Pericardium fibroblast (primary cell): ENCODE measurements around the gene DES. TPM values are rescaled to one million over a fixed set of nuclear protein-coding genes. Genes with fewer than 3 reads are reported as not detected.

Source experiments
- total RNA-seq: library from RNA; depleted of rRNA; stranded (reverse); fragments of >200 nt; gene quantifications from 2 replicates; pipeline ENCODE4 v1.2.3, GENCODE V29; 2015

DES gene
- total RNA-seq, result 98.0 and 165 TPM in 2 replicates

DNA sequence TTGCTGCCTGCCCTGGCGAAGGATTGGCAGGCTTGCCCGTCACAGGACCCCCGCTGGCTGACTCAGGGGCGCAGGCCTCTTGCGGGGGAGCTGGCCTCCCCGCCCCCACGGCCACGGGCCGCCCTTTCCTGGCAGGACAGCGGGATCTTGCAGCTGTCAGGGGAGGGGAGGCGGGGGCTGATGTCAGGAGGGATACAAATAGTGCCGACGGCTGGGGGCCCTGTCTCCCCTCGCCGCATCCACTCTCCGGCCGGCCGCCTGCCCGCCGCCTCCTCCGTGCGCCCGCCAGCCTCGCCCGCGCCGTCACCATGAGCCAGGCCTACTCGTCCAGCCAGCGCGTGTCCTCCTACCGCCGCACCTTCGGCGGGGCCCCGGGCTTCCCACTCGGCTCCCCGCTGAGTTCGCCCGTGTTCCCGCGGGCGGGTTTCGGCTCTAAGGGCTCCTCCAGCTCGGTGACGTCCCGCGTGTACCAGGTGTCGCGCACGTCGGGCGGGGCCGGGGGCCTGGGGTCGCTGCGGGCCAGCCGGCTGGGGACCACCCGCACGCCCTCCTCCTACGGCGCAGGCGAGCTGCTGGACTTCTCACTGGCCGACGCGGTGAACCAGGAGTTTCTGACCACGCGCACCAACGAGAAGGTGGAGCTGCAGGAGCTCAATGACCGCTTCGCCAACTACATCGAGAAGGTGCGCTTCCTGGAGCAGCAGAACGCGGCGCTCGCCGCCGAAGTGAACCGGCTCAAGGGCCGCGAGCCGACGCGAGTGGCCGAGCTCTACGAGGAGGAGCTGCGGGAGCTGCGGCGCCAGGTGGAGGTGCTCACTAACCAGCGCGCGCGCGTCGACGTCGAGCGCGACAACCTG, at the start of gene DES:
Gene DES (plus strand): TSS at position 223 of the 857 bp plus-strand sequence. CDS start 86 bp downstream, at position 309.

DNA sequence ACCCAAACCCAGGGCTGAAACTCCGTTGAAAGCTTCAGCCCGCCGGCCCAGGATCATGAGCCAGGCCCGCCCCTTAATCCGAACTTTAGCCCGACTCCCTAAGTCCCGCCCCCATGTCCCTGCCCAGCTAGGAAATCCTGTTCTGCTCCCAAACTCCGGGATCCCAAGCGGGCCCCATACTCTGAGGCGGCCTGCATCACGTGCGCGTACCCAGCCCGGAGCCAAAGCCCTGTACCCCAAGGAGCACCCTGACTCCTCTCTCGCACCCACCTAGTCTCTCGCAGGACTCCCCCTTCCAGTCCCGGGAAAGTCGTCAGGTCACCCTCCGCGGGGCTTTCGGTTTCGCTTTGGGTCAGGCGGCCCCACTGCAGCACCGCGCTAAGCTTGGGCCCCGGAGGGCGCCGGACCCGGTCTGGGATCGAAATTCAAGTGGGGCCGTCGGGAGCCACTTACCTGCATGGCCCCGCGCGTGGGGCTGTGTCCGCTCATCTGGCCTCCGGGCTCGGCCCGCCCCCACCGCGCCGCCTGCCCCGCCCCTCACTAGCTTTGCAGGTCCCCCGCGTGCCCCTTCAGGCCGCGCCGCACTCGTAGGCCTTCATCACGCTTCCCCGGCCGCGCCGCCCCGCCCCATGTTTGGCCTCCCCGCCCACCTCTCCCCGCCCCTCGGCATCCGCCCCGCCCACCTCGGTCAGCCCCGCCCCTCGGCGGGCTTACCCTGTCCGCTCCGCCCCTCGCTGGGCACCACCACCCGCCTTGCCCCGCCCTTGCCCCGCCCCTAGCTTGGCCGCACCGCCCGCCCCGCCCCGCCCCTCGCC, 30.7 kb upstream of the DES start, which contains the start of gene DNPEP:
Gene DNPEP (minus strand): TSS at position 607 of the 815 bp plus-strand sequence. CDS start 118 bp downstream, at position 489.

DNA sequence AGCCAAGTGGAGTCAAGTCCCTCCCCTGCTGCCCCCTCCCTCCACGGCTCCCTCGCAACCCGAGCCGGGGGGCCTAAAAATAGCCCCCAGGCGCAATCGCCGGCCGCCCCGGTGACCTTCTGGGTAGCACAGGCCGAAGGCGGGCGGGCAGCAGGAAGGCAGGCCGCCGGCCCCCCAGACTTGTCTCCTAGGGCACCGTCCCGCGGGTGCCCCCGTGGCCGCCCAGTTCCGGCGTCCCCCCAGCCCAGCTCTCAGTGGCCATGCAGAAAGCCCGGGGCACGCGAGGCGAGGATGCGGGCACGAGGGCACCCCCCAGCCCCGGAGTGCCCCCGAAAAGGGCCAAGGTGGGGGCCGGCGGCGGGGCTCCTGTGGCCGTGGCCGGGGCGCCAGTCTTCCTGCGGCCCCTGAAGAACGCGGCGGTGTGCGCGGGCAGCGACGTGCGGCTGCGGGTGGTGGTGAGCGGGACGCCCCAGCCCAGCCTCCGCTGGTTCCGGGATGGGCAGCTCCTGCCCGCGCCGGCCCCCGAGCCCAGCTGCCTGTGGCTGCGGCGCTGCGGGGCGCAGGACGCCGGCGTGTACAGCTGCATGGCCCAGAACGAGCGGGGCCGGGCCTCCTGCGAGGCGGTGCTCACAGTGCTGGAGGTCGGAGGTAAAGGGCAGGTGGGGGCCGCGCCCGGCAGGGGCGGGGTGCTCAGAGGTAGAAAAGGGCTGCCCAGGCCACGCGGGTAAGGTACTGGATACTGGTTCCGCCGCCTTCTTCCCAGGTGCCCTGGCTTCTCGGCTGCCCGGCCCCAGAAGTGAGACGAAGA, 16.7 kb downstream of the DES start, which contains the start of gene SPEG:
Gene SPEG (plus strand): TSS at position 126 of the 808 bp plus-strand sequence. CDS start 135 bp downstream, at position 261.

Other genes starting within 250 kb of the DES start
- 0.09 and 0.12 TPM in 2 replicates for gene SLC23A3, start 248.3 kb upstream of the DES start, total RNA-seq
- gene CNPPD1, start 241.5 kb upstream of the DES start, total RNA-seq, result 20.2 and 24.2 TPM in 2 replicates
- gene RETREG2, start 240.1 kb upstream of the DES start, total RNA-seq, result 40.9 and 47.1 TPM in 2 replicates
- gene ZFAND2B, start 211.6 kb upstream of the DES start, total RNA-seq, result 26.0 and 28.9 TPM in 2 replicates
- gene ABCB6, start 199.4 kb upstream of the DES start, total RNA-seq, result 22.0 and 33.0 TPM in 2 replicates
- 50.3 and 60.6 TPM in 2 replicates for gene ATG9A, start 188.7 kb upstream of the DES start, total RNA-seq
- 32.1 and 33.6 TPM in 2 replicates for gene ANKZF1, start 188.6 kb upstream of the DES start, total RNA-seq
- gene GLB1L, start 172.9 kb upstream of the DES start, total RNA-seq, result 13.0 and 24.3 TPM in 2 replicates
- 12.2 and 13.4 TPM in 2 replicates for gene STK16, start 172.9 kb upstream of the DES start, total RNA-seq
- gene TUBA4B, start 165.1 kb upstream of the DES start, total RNA-seq, result not detected in 2 replicates
- gene TUBA4A, start 164.5 kb upstream of the DES start, total RNA-seq, result 2.0 and 6.0 TPM in 2 replicates
- gene DNAJB2, start 139.0 kb upstream of the DES start, total RNA-seq, result 31.4 and 35.7 TPM in 2 replicates
- 4.6 and 6.0 TPM in 2 replicates for gene PTPRN, start 109.0 kb upstream of the DES start, total RNA-seq
- not detected in 2 replicates for gene RESP18, start 85.6 kb upstream of the DES start, total RNA-seq
- gene DNPEP, start 30.5 kb upstream of the DES start, total RNA-seq, result 58.1 and 63.8 TPM in 2 replicates
- gene SPEG, start 16.5 kb downstream of the DES start, total RNA-seq, result 22.5 and 32.4 TPM in 2 replicates
- 34.4 and 70.1 TPM in 2 replicates for gene GMPPA, start 80.5 kb downstream of the DES start, total RNA-seq
- 0.23 TPM in 1 of 2 replicates, not detected in the other for gene ASIC4, start 96.1 kb downstream of the DES start, total RNA-seq
- 371 and 527 TPM in 2 replicates for gene CHPF, start 125.4 kb downstream of the DES start, total RNA-seq
- gene TMEM198, start 125.7 kb downstream of the DES start, total RNA-seq, result 1.9 and 10.2 TPM in 2 replicates
- gene OBSL1, start 153.2 kb downstream of the DES start, total RNA-seq, result 108 and 140 TPM in 2 replicates
- gene INHA, start 153.9 kb downstream of the DES start, total RNA-seq, result 1.1 TPM in 1 of 2 replicates, not detected in the other
- gene STK11IP, start 179.5 kb downstream of the DES start, total RNA-seq, result 7.9 and 16.8 TPM in 2 replicates
- gene SLC4A3, start 209.3 kb downstream of the DES start, total RNA-seq, result 3.4 and 9.3 TPM in 2 replicates